GM10266 (cell line): ENCODE results near the gene EIF4EBP3.

ENCODE experiments used
- DNase-seq: peaks from one replicate; pipeline ENCODE4 v3.0.0; 2012; ENCODE audit errors: extremely low spot score
- TF ChIP-seq, protein P1 (sequence below): IDR thresholded peaks from 2 replicates; pipeline ENCODE4 v1.5.1; 2012; ENCODE audit warnings: mild to moderate bottlenecking, low read depth; ENCODE audit not compliant: control insufficient read depth, insufficient read depth; ENCODE audit errors: missing control alignments

EIF4EBP3 gene

GRCh38 chr5:140549237-140550144 is 2.0 kb downstream of the EIF4EBP3 start:
- no peak for DNase-seq
- TF ChIP-seq, protein P1, sequence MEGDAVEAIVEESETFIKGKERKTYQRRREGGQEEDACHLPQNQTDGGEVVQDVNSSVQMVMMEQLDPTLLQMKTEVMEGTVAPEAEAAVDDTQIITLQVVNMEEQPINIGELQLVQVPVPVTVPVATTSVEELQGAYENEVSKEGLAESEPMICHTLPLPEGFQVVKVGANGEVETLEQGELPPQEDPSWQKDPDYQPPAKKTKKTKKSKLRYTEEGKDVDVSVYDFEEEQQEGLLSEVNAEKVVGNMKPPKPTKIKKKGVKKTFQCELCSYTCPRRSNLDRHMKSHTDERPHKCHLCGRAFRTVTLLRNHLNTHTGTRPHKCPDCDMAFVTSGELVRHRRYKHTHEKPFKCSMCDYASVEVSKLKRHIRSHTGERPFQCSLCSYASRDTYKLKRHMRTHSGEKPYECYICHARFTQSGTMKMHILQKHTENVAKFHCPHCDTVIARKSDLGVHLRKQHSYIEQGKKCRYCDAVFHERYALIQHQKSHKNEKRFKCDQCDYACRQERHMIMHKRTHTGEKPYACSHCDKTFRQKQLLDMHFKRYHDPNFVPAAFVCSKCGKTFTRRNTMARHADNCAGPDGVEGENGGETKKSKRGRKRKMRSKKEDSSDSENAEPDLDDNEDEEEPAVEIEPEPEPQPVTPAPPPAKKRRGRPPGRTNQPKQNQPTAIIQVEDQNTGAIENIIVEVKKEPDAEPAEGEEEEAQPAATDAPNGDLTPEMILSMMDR, result no peak

DNA sequence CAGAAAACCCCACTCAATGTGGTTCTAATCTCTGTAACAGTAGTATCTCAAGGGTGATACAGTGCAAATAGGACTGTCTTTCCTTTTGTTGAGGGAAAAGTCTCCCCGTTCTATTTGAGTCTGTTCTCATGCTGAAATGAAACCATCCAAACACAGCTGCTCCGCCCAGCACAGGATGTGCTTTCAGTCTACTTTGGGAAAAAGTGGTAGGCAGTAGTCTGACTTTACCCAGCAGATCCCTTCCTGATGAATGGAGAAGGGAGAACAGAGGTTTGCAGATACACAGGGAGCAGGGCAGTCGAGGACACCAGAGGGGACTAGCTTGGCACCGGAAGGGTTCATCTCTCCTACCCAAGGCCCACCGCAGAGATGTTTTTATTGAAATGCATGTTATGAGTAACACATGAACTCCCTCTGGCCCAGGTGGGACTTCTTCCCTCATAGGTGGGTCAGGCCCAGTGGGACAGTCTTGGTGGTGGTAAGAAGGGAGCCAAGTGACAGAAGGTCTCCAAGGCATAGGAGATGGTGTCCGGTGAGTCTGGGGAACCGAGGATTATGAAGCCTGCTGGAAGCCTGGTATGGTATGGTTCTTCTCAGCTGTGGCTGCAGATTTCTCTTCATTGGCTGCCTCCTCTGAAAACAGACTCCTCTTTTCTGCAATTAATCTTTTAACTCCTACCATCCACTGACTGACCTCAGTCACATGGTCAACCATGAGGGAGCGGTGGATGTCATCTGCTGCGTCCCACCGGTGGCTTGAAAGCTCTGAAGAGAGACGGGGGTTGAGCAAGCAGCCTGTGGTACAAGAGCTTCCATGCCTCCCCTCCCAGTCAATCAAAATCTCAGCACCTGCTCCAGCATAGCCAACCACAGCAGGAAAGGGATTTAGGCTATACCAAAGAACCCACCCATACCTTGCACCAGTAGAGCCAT is 3.0 kb downstream of the EIF4EBP3 start:
- TF ChIP-seq, protein P1, result no peak
- DNase-seq, result no peak

GRCh38 chr5:140551872-140552271 is 4.4 kb downstream of the EIF4EBP3 start:
- TF ChIP-seq, protein P1, result no peak
- no peak for DNase-seq

DNA sequence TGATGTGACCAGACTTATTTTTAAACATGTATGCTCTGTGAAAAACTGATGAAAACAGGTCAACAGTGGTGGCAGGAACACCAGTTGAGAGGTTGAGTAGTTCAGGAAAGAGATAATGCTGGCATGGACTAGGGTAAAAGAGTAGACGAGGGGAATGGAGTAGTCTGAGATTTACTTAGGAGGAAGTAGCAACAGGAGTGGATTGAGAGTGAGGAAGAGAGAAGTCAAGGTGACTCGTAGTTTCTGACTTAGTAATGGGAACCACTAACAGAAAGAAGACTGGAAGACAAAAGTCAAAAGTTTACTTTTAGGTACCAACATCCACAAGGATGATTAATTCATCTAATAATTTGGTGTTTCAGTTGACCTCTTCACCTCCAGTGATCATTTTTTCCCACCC is 6.2 kb downstream of the EIF4EBP3 start:
- no peak for DNase-seq
- TF ChIP-seq, protein P1, result no peak

DNA sequence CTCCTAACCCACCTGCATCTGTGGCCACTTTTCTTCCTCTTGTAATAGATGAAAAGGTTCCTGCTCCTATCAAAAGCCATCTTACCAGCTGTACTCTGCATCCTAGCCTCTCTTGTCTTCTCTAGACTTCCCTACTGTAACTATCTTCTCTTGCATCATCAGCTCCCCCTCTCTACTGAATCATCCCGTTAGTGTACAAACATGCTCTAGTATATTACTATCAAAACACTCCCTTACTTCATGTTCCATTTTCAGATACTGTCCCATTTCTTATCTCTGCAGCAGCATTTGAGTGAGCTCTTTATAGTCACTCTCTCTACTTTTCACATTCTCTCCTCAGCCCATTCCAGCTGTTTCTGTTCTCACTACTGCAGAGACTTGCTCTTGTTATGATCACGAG is 7.0 kb downstream of the EIF4EBP3 start:
- DNase-seq, result no peak
- TF ChIP-seq, protein P1, result no peak

GRCh38 chr5:140555747-140556312 is 8.4 kb downstream of the EIF4EBP3 start:
- TF ChIP-seq, protein P1, result no peak
- peak; percentile 31 for DNase-seq
